Posterior cingulate gyrus (tissue), 11 donors: ENCODE results near the gene TSPY2.
"Not testable (repeated sequence)": the region's sequence is repeated elsewhere in the genome, so short reads cannot be mapped to it uniquely, and the experiment has no call there.

Source experiments
- DNase-seq, 10 donors: peaks; one replicate each; pipeline versions ENCODE4 v3.0.0 to v3.0.0-alpha.2; 2020 to 2021; ENCODE audit warnings: mixed read lengths in 3 of 10
- intact Hi-C: fragments of 100-400 bp; cut with DNase I; formaldehyde crosslinking; loops from one replicate; pipeline ENCODE4 v1.15.1; 2023

The TSPY2 gene, protein sequence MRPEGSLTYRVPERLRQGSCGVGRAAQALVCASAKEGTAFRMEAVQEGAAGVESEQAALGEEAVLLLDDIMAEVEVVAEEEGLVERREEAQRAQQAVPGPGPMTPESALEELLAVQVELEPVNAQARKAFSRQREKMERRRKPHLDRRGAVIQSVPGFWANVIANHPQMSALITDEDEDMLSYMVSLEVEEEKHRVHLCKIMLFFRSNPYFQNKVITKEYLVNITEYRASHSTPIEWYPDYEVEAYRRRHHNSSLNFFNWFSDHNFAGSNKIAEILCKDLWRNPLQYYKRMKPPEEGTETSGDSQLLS

GRCh38 chrY:6245923-6246322 lies at the start of gene TSPY2:
TSS of gene TSPY2 (plus strand) at chrY:6246223. CDS start at chrY:6246269, 46 bp downstream.
- intact Hi-C loops, DNase-seq: not testable (repeated sequence)

DNA sequence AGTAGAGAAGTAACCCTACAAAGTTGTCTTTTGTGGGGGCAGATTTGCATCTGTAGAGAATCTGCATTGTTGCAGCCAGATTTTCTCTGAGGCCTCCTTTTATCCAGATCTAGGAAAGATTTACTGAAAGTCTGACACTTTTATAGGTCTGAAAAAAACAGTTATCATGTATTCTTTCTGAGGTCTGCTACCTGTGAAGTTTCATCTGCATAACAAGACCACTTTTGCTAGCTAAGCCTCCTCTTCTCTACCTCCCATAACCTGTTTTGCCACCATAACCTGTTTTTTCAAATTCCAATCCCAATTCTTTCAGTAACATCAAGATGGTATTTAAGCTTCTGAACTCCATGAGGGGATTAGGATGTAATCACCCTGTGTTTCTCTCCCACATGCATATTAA lies 36.5 kb upstream of the TSPY2 start:
- intact Hi-C loops, DNase-seq: not testable (repeated sequence)

DNA sequence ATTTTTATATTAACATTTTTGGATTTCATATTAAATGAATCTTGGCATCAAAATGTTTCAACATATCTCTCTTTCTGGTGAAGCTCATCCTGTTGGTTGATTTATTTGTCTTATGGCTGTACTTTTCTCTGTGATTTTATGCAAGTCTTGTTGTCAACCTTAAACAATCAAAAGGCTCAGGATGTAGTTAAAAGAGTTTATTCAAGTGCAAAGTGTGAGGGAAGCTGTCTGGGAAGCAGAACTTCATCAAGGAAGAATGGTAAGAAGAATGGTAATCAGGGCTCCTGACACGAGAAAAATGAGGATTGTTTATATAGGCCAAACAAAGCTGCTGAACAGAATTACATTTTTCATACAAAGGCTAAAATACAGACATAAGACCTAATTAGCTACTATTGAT lies 29.0 kb upstream of the TSPY2 start:
- intact Hi-C loops, DNase-seq: not testable (repeated sequence)

- DNase-seq, intact Hi-C loops: not testable (repeated sequence)
Observed at GRCh38 chrY:6269839-6270238, 23.8 kb downstream of the TSPY2 start.
